ENCODE data around the gene UNCX. TPM values are rescaled to one million over a fixed set of nuclear protein-coding genes. Genes with fewer than 3 reads are reported as not detected.

Gene UNCX
- total and polyA plus RNA-seq, 2 experiments from 2014 or later, result not detected

GRCh38 chr7:1248143-1248915 is 15.7 kb downstream of the UNCX start:
- peak overlapping the region; percentile 74 for H3K4me2 ChIP-seq
- H3K9me2 ChIP-seq (ENCODE audit: insufficient read depth), result no peaks in the 10 kb centered on the region
- Mint-ChIP-seq H3K4me1 (peaks cover 22% of the 10 kb centered on the region), H3K4me3 (peak overlapping the region; percentile 36; the same call in 1 of the 3 replicates), H3K27me3 (ENCODE audit: insufficient read depth, low read depth, poor library complexity) (peaks cover 72% of the 10 kb centered on the region), H3K27ac (no peak overlapping the region), H3K36me3 (ENCODE audit: low read depth) (no peaks in the 10 kb centered on the region), H3K9me3 (no peaks in the 10 kb centered on the region; the same call in 2 of the 3 replicates)
- H3K27ac ChIP-seq (ENCODE audit: low read depth), result no peak overlapping the region
- peaks cover 36% of the 10 kb centered on the region for H3K4me1 ChIP-seq (ENCODE audit: insufficient read depth)
- no peaks in the 10 kb centered on the region for H3K36me3 ChIP-seq (ENCODE audit: insufficient read depth)
- peaks cover 73% of the 10 kb centered on the region for H3K27me3 ChIP-seq (ENCODE audit: insufficient read depth)
- H3F3A ChIP-seq (replicated peaks; ENCODE audit: low read depth), result peaks cover 15% of the 10 kb centered on the region
- TF ChIP-seq EZH2 (IDR thresholded peaks at IDR 0.05; ENCODE audit: low read depth, unreplicated experiment) (peak; percentile 56), REST (IDR thresholded peaks at IDR 0.05; ENCODE audit: unreplicated experiment) (no peak)
- H3K4me3 ChIP-seq, result peak overlapping the region; percentile 38
- ATAC-seq, result peak; percentile 43
- DNase-seq (ENCODE audit: low spot score), result peak; percentile 73
- H3K79me2 ChIP-seq (replicated peaks; ENCODE audit: insufficient read depth), result no peaks in the 10 kb centered on the region
- H2AFZ ChIP-seq, result no peak overlapping the region
- H4K20me1 ChIP-seq (replicated peaks; ENCODE audit: insufficient read depth), result peaks cover 15% of the 10 kb centered on the region; the same call in 1 of the 2 replicates

GRCh38 chr7:1248916-1249581 is 16.4 kb downstream of the UNCX start:
- H4K20me1 ChIP-seq (replicated peaks; ENCODE audit: insufficient read depth), result peaks cover 8% of the 10 kb centered on the region; the same call in 1 of the 2 replicates
- H3K9me3 Mint-ChIP-seq, result no peaks in the 10 kb centered on the region; the same call in 2 of the 3 replicates
- H3K27ac Mint-ChIP-seq, result no peak overlapping the region
- H3K36me3 ChIP-seq (ENCODE audit: insufficient read depth), result no peaks in the 10 kb centered on the region
- peaks cover 29% of the 10 kb centered on the region for H3K4me1 ChIP-seq (ENCODE audit: insufficient read depth)
- no peak overlapping the region for H3K4me3 Mint-ChIP-seq
- H3K27me3 Mint-ChIP-seq (ENCODE audit: insufficient read depth, low read depth, poor library complexity), result peaks cover 65% of the 10 kb centered on the region
- peak overlapping the region; percentile 38; the same call in 1 of the 2 replicates for H3K4me3 ChIP-seq
- no peak overlapping the region for H2AFZ ChIP-seq
- H3F3A ChIP-seq (replicated peaks; ENCODE audit: low read depth), result peaks cover 15% of the 10 kb centered on the region
- no peak overlapping the region for H3K27ac ChIP-seq (ENCODE audit: low read depth)
- H3K4me1 Mint-ChIP-seq, result peaks cover 16% of the 10 kb centered on the region
- H3K36me3 Mint-ChIP-seq (ENCODE audit: low read depth), result no peaks in the 10 kb centered on the region
- H3K27me3 ChIP-seq (ENCODE audit: insufficient read depth), result peaks cover 66% of the 10 kb centered on the region
- H3K9me2 ChIP-seq (ENCODE audit: insufficient read depth), result no peaks in the 10 kb centered on the region
- ATAC-seq (no peak; the same call in 1 of the 3 replicates), DNase-seq (ENCODE audit: low spot score) (no peak)
- no peaks in the 10 kb centered on the region for H3K79me2 ChIP-seq (replicated peaks; ENCODE audit: insufficient read depth)
- peak overlapping the region; percentile 74 for H3K4me2 ChIP-seq
- TF ChIP-seq POLR2AphosphoS5 (IDR thresholded peaks at IDR 0.05; ENCODE audit: low read depth) (no peak), NANOG (IDR thresholded peaks at IDR 0.05; ENCODE audit: borderline replicate concordance) (no peak), CREB1 (CRISPR knock-in tag; IDR thresholded peaks at IDR 0.05; ENCODE audit: low read depth) (no peak), ZNF462 (CRISPR knock-in tag; IDR thresholded peaks at IDR 0.05) (no peak), CTCF (conservative IDR thresholded peaks at IDR 0.05; ENCODE audit: low read depth in 2 of 2) (no peak), STAT1 (IDR thresholded peaks at IDR 0.05; ENCODE audit: unreplicated experiment) (no peak)
